ENCODE data around the gene CITED2.

The CITED2 gene

GRCh38 chr6:139329224-139329623, 45.2 kb downstream of the CITED2 start:
- no peak for DNase-seq (ENCODE audit: low spot score)
- in situ Hi-C loops (cut with MboI; ENCODE audit: low pct_unique_long_range_greater_than_20kb, low sequenced_read_pairs, unreplicated experiment) = no loop called here
- no peak for TF ChIP-seq CTCF (IDR thresholded peaks at IDR 0.05; ENCODE audit: extremely low read depth, insufficient read depth, missing control alignments)

- TF ChIP-seq CTCF (IDR thresholded peaks at IDR 0.05; ENCODE audit: extremely low read depth, insufficient read depth, missing control alignments) = no peak
- DNase-seq (ENCODE audit: low spot score) = no peak
- in situ Hi-C loops (cut with MboI; ENCODE audit: low pct_unique_long_range_greater_than_20kb, low sequenced_read_pairs, unreplicated experiment) = no loop called here
Observed at GRCh38 chr6:139327038-139327437, 47.4 kb downstream of the CITED2 start.

GRCh38 chr6:139325686-139326085, 48.8 kb downstream of the CITED2 start:
- in situ Hi-C loops (cut with MboI; ENCODE audit: low pct_unique_long_range_greater_than_20kb, low sequenced_read_pairs, unreplicated experiment) = no loop called here
- TF ChIP-seq CTCF (IDR thresholded peaks at IDR 0.05; ENCODE audit: extremely low read depth, insufficient read depth, missing control alignments) = no peak
- no peak for DNase-seq (ENCODE audit: low spot score)

GRCh38 chr6:139325125-139325524, 49.3 kb downstream of the CITED2 start:
- in situ Hi-C loops (cut with MboI; ENCODE audit: low pct_unique_long_range_greater_than_20kb, low sequenced_read_pairs, unreplicated experiment) = no loop called here
- TF ChIP-seq CTCF (IDR thresholded peaks at IDR 0.05; ENCODE audit: extremely low read depth, insufficient read depth, missing control alignments) = no peak
- DNase-seq (ENCODE audit: low spot score) = no peak

GRCh38 chr6:139324301-139324555, 50.2 kb downstream of the CITED2 start:
- in situ Hi-C loops (cut with MboI; ENCODE audit: low pct_unique_long_range_greater_than_20kb, low sequenced_read_pairs, unreplicated experiment) = no loop called here
- DNase-seq (ENCODE audit: low spot score) = no peak
- TF ChIP-seq CTCF (IDR thresholded peaks at IDR 0.05; ENCODE audit: extremely low read depth, insufficient read depth, missing control alignments) = no peak

- no peak for TF ChIP-seq CTCF (IDR thresholded peaks at IDR 0.05; ENCODE audit: extremely low read depth, insufficient read depth, missing control alignments)
- DNase-seq (ENCODE audit: low spot score) = peak; percentile 38
- in situ Hi-C loops (cut with MboI; ENCODE audit: low pct_unique_long_range_greater_than_20kb, low sequenced_read_pairs, unreplicated experiment) = no loop called here
Observed at GRCh38 chr6:139323511-139324300, 50.7 kb downstream of the CITED2 start.
